Omental fat pad (tissue), 4 donors: ENCODE results near the gene MLYCD. TPM values are rescaled to one million over a fixed set of nuclear protein-coding genes. Genes with fewer than 3 reads are reported as not detected.

Source experiments
- ATAC-seq: fragments of 150-250 bp; one replicate; pipeline ENCODE4 v1.9.1; 2016; ENCODE audit warnings: mild to moderate bottlenecking, moderate library complexity; ENCODE audit not compliant: low FRiP score
- DNase-seq: peaks from one replicate; pipeline ENCODE4 v3.0.0-alpha.2; 2019; ENCODE audit warnings: low spot score
- total RNA-seq, 4 donors: library from RNA; depleted of rRNA; stranded (reverse); fragments of >200 nt; gene quantifications; one replicate each; pipeline ENCODE4 v1.1.0, GENCODE V29; 2016
- TF ChIP-seq, protein P1 (sequence below), 3 donors: fragments of 450-650 bp; IDR thresholded peaks; one replicate each; pipeline ENCODE4 v1.5.1; 2016 to 2017; ENCODE audit warnings: antibody characterized with exemption in 3 of 3, mild to moderate bottlenecking in 3 of 3, moderate library complexity in 2 of 3

The MLYCD gene
- total RNA-seq, 4 donors from 2014 or later, result 8.4 to 17.8 (median 10.6) TPM

- no peak for DNase-seq
- no peak for ATAC-seq
- TF ChIP-seq, protein P1, sequence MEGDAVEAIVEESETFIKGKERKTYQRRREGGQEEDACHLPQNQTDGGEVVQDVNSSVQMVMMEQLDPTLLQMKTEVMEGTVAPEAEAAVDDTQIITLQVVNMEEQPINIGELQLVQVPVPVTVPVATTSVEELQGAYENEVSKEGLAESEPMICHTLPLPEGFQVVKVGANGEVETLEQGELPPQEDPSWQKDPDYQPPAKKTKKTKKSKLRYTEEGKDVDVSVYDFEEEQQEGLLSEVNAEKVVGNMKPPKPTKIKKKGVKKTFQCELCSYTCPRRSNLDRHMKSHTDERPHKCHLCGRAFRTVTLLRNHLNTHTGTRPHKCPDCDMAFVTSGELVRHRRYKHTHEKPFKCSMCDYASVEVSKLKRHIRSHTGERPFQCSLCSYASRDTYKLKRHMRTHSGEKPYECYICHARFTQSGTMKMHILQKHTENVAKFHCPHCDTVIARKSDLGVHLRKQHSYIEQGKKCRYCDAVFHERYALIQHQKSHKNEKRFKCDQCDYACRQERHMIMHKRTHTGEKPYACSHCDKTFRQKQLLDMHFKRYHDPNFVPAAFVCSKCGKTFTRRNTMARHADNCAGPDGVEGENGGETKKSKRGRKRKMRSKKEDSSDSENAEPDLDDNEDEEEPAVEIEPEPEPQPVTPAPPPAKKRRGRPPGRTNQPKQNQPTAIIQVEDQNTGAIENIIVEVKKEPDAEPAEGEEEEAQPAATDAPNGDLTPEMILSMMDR (IDR thresholded peaks at IDR 0.05), result no peak
Observed at GRCh38 chr16:83914091-83914710, 15.3 kb downstream of the MLYCD start.

- TF ChIP-seq, protein P1 (IDR thresholded peaks at IDR 0.05), result no peak
- ATAC-seq, result no peak
- no peak for DNase-seq
Observed at GRCh38 chr16:83915081-83915480, 16.2 kb downstream of the MLYCD start.

- DNase-seq (no peak), ATAC-seq (no peak)
- TF ChIP-seq, protein P1 (IDR thresholded peaks at IDR 0.05), result no peak
Observed at GRCh38 chr16:83915491-83915890, 16.6 kb downstream of the MLYCD start.

- TF ChIP-seq, protein P1 (IDR thresholded peaks at IDR 0.05), result no peak
- no peak for DNase-seq
- ATAC-seq, result no peak
Observed at GRCh38 chr16:83917152-83918120, 18.5 kb downstream of the MLYCD start.

- DNase-seq (no peak), ATAC-seq (no peak)
- TF ChIP-seq, protein P1 (IDR thresholded peaks at IDR 0.05), result no peak
Observed at GRCh38 chr16:83920894-83921491, 22.1 kb downstream of the MLYCD start.

- DNase-seq (no peak), ATAC-seq (no peak)
- TF ChIP-seq, protein P1 (IDR thresholded peaks at IDR 0.05), result no peak
Observed at GRCh38 chr16:83923581-83924365, 24.9 kb downstream of the MLYCD start.
